A549 (cell line): ENCODE data around the gene BCAS1. TPM values are rescaled to one million over a fixed set of nuclear protein-coding genes. Genes with fewer than 3 reads are reported as not detected.

ENCODE experiments used
- ATAC-seq, 2 experiments: fragments of 200-7000 bp in 1 of 2; fragments of >200 bp in 1 of 2; cut with Nextera tagmentation in 1 of 2; cut with Tn5 transposase in 1 of 2; 3 replicates each; pipeline versions ENCODE4 v1.8.0 to v1.9.1; 2018 to 2020; ENCODE audit warnings: mild to moderate bottlenecking in 1 of 2, moderate library complexity in 1 of 2
- CTCF ChIA-PET: fragments of 300-600 bp; sonication (Branson Sonifier 250); formaldehyde crosslinking; extraction: SDS; loops from one replicate; lab custom pipeline; 2021; ENCODE audit warnings: antibody characterized with exemption, inconsistent platforms; lab: Yijun Ruan, JAX
- POLR2A ChIA-PET: fragments of 350-600 bp; formaldehyde crosslinking; extraction: SDS; loops from one replicate; lab custom pipeline; 2021; ENCODE audit warnings: antibody characterized with exemption, inconsistent platforms; lab: Yijun Ruan, JAX
- DNase-seq, 2 experiments: peaks; one replicate each; pipeline versions ENCODE4 v3.0.0 to v3.0.0-alpha.2; 2011 to 2016; ENCODE audit warnings: low read depth in 1 of 2, low spot score in 1 of 2
- FAIRE-seq: peaks from 2 replicates; lab custom pipeline; 2011; peaks lifted over from hg19 to GRCh38; lab: Jason Lieb, UNC
- H3K27ac ChIP-seq, 2 experiments: fragments of >200 bp; sonication (Bioruptor Twin); formaldehyde crosslinking; 3 replicates each; pipeline ENCODE4 v1.5.1; 2016 to 2017
- H3K4me1 ChIP-seq: fragments of >200 bp; sonication (Bioruptor Twin); formaldehyde crosslinking; 3 replicates; pipeline ENCODE4 v1.6.1; 2016
- H3K4me2 ChIP-seq: fragments of >200 bp; sonication (Bioruptor Twin); formaldehyde crosslinking; 3 replicates; pipeline ENCODE4 v1.6.1; 2016
- H3K4me3 ChIP-seq: fragments of >200 bp; sonication (Bioruptor Twin); formaldehyde crosslinking; 3 replicates; pipeline ENCODE4 v1.5.1; 2016
- H3K9me3 ChIP-seq: fragments of >200 bp; sonication (Bioruptor Twin); formaldehyde crosslinking; 3 replicates; pipeline ENCODE4 v1.6.1; 2016
- ATOH8 ChIP-seq: fragments of 250-450 bp; sonication (Bioruptor Pico); IDR thresholded peaks from 2 replicates; pipeline ENCODE4 v1.5.0; 2020; ENCODE audit warnings: low read depth, mild to moderate bottlenecking, moderate library complexity
- E2F6 ChIP-seq: IDR thresholded peaks from 2 replicates; pipeline ENCODE4 v1.6.1; 2012; ENCODE audit warnings: low read depth, borderline replicate concordance
- EHF ChIP-seq: fragments of 250-450 bp; sonication (Bioruptor Pico); IDR thresholded peaks from 2 replicates; pipeline ENCODE4 v1.5.0; 2020; ENCODE audit warnings: mild to moderate bottlenecking
- EHMT2 ChIP-seq: fragments of 200-600 bp; sonication (generic); IDR thresholded peaks from 2 replicates; pipeline ENCODE4 v1.6.1; 2016; ENCODE audit warnings: antibody characterized with exemption, low read depth, mild to moderate bottlenecking, moderate library complexity
- ELK1 ChIP-seq: fragments of 150-350 bp; IDR thresholded peaks from 2 replicates; pipeline ENCODE4 v1.6.1; 2014; ENCODE audit warnings: low read depth, mild to moderate bottlenecking, low read length
- FOSL2 ChIP-seq, 2 experiments: fragments of 450-650 bp in 1 of 2; fragments of >200 bp in 1 of 2; sonication (Bioruptor Twin) in 1 of 2; formaldehyde crosslinking; IDR thresholded peaks; 2 replicates each; pipeline versions ENCODE4 v1.5.0 to v1.6.1; 2016 to 2020; ENCODE audit warnings: mild to moderate bottlenecking in 1 of 2, moderate library complexity in 1 of 2
- HDAC2 ChIP-seq: fragments of 200-600 bp; sonication (generic); IDR thresholded peaks from 2 replicates; pipeline ENCODE4 v1.6.1; 2016
- HMGXB4 ChIP-seq: fragments of 250-450 bp; sonication (Bioruptor Pico); IDR thresholded peaks from 2 replicates; pipeline ENCODE4 v1.5.0; 2021; ENCODE audit warnings: mild to moderate bottlenecking, moderate library complexity, borderline replicate concordance
- HOXA7 ChIP-seq: fragments of 250-450 bp; sonication (Bioruptor Pico); IDR thresholded peaks from 2 replicates; pipeline ENCODE4 v1.5.0; 2020; ENCODE audit warnings: mild to moderate bottlenecking, moderate library complexity
- HOXB13 ChIP-seq: fragments of 250-450 bp; sonication (Bioruptor Pico); IDR thresholded peaks from 2 replicates; pipeline ENCODE4 v1.5.0; 2020; ENCODE audit warnings: low read depth, mild to moderate bottlenecking, moderate library complexity
- HOXB5 ChIP-seq: fragments of 250-450 bp; sonication (Bioruptor Pico); IDR thresholded peaks from 2 replicates; pipeline ENCODE4 v1.5.0; 2020; ENCODE audit warnings: mild to moderate bottlenecking, moderate library complexity
- JUN ChIP-seq, 2 experiments: fragments of >200 bp; sonication (Bioruptor Twin); formaldehyde crosslinking; IDR thresholded peaks; 2 replicates in 1 of 2; 3 replicates in 1 of 2; pipeline ENCODE4 v1.6.1; 2016 to 2017
- JUNB ChIP-seq: fragments of >200 bp; sonication (Bioruptor Twin); formaldehyde crosslinking; IDR thresholded peaks from 2 replicates; pipeline ENCODE4 v1.6.1; 2016
- MAFK ChIP-seq: fragments of 450-650 bp; IDR thresholded peaks from 2 replicates; pipeline ENCODE4 v1.6.1; 2014; ENCODE audit not compliant: partially characterized antibody
- MAX ChIP-seq: IDR thresholded peaks from 2 replicates; pipeline ENCODE4 v1.6.1; 2012
- MAZ ChIP-seq: fragments of 150-350 bp; IDR thresholded peaks from 2 replicates; pipeline ENCODE4 v1.6.1; 2014; ENCODE audit warnings: antibody characterized with exemption, low read depth, low read length, borderline replicate concordance
- NPAS2 ChIP-seq: fragments of 250-450 bp; sonication (Bioruptor Pico); IDR thresholded peaks from 2 replicates; pipeline ENCODE4 v1.8.0; 2022; ENCODE audit warnings: mild to moderate bottlenecking, moderate library complexity, borderline replicate concordance
- NR3C1 ChIP-seq: fragments of >200 bp; sonication (Bioruptor Twin); formaldehyde crosslinking; IDR thresholded peaks from 3 replicates; pipeline ENCODE4 v1.6.1; 2017
- PBX3 ChIP-seq: IDR thresholded peaks from 2 replicates; pipeline ENCODE4 v1.6.1; 2012
- RNF2 ChIP-seq: fragments of 200-600 bp; sonication (generic); IDR thresholded peaks from 2 replicates; pipeline ENCODE4 v1.6.1; 2016; ENCODE audit warnings: low read depth, mild to moderate bottlenecking, antibody characterized with exemption, moderate library complexity, borderline replicate concordance
- SMC3 ChIP-seq: fragments of >200 bp; sonication (Bioruptor Twin); formaldehyde crosslinking; IDR thresholded peaks from 3 replicates; pipeline ENCODE4 v1.6.1; 2018; ENCODE audit warnings: inconsistent platforms
- SREBF2 ChIP-seq: fragments of 450-650 bp; IDR thresholded peaks from 2 replicates; pipeline ENCODE4 v1.6.1; 2014; ENCODE audit warnings: mild to moderate bottlenecking, moderate library complexity
- ZFP36 ChIP-seq: fragments of 450-650 bp; IDR thresholded peaks from 2 replicates; pipeline ENCODE4 v1.6.1; 2014; ENCODE audit warnings: borderline replicate concordance; ENCODE audit not compliant: partially characterized antibody
- WGBS: methylation state at CpG from one replicate; pipeline ENCODE4 v1.1.6; 2017; ENCODE audit errors: missing lambda C conversion rate; 5-methylcytosine and 5-hydroxymethylcytosine counted together
- polyA plus RNA-seq, 4 experiments: library from polyadenylated mRNA; depleted of rRNA in 3 of 4; stranded (reverse); fragments of >200 nt; fragmentation: RNase III in 1 of 4; extraction: RNeasy Plus Mini Kit Qiagen cat#74134 plus additional on column Dnase treatment in 1 of 4; gene quantifications; 2 replicates in 3 of 4; 3 replicates in 1 of 4; pipeline ENCODE4 v1.2.3, GENCODE V29; 2011 to 2017

Gene BCAS1
- polyA plus RNA-seq, 2 of the 4 experiments (the other 2 are of a cell fraction), result 1.4 to 3.9 TPM

- peak overlapping the region; percentile 70 to 91 for H3K27ac ChIP-seq
- no peak overlapping the region for H3K4me3 ChIP-seq
- no peak for FAIRE-seq
- H3K4me2 ChIP-seq, result peak overlapping the region; percentile 74
- ChIA-PET POLR2A (interaction anchor here (0.6 to 1.2 kb wide), 3 partner anchors 14 to 311 kb away, joined by 3 to 9 read pairs (median 4); no protein-coding TSS in a partner anchor), CTCF (interaction anchor here (1.3 to 5.5 kb wide), 8 partner anchors 14 to 96 kb away, joined by 3 to 29 read pairs (median 4); no protein-coding TSS in a partner anchor)
- TF ChIP-seq ELK1, result no peak
- TF ChIP-seq SREBF2, result no peak
- no peak for TF ChIP-seq RNF2
- TF ChIP-seq E2F6, result no peak
- no peak for TF ChIP-seq NR3C1
- no peak for TF ChIP-seq EHF (CRISPR knock-in tag)
- no peak for TF ChIP-seq EHMT2
- no peak for TF ChIP-seq ATOH8 (CRISPR knock-in tag)
- peak; percentile 76 for TF ChIP-seq MAFK
- DNase-seq, result peak; percentile 43 to 52
- ATAC-seq, result peak in 1 of 2 experiments; percentile 63; a peak in 3 of 6 replicates
- H3K4me1 ChIP-seq, result peaks cover 47% of the 10 kb centered on the region
- H3K9me3 ChIP-seq, result no peaks in the 10 kb centered on the region
- WGBS, result 3% methylated on average over 6 of the region's 6 CpGs
Observed at GRCh38 chr20:53901064-53901463, 169.3 kb downstream of the BCAS1 start.

GRCh38 chr20:53900380-53900999, 169.9 kb downstream of the BCAS1 start:
- peaks cover 42% of the 10 kb centered on the region for H3K4me1 ChIP-seq
- H3K4me2 ChIP-seq, result peak overlapping the region; percentile 74
- H3K4me3 ChIP-seq, result no peak overlapping the region
- ChIA-PET POLR2A (interaction anchor here (0.6 to 1.2 kb wide), 3 partner anchors 15 to 311 kb away, joined by 3 to 9 read pairs (median 4); no protein-coding TSS in a partner anchor), CTCF (interaction anchor here (1.3 to 5.5 kb wide), 8 partner anchors 8 to 95 kb away, joined by 3 to 29 read pairs (median 5); no protein-coding TSS in a partner anchor)
- H3K9me3 ChIP-seq, result no peaks in the 10 kb centered on the region
- FAIRE-seq, result no peak
- no peak for TF ChIP-seq FOSL2 (IDR thresholded peaks at IDR 0.05)
- TF ChIP-seq FOSL2 (CRISPR knock-in tag; IDR thresholded peaks at IDR 0.05), result peak; percentile 38
- no peak for TF ChIP-seq PBX3
- no peak for TF ChIP-seq NPAS2 (CRISPR knock-in tag)
- DNase-seq, result peak; percentile 26 to 36
- 5% methylated on average over 4 of the region's 4 CpGs for WGBS
- H3K27ac ChIP-seq, result peak overlapping the region; percentile 70 to 91
- ATAC-seq, result peak; percentile 30 to 57; a peak in 5 of 6 replicates

GRCh38 chr20:53899351-53900167, 170.8 kb downstream of the BCAS1 start:
- Histone ChIP-seq H3K4me1 (peaks cover 42% of the 10 kb centered on the region), H3K27ac (peak overlapping the region; percentile 70 to 91), H3K4me2 (peak overlapping the region; percentile 74), H3K9me3 (no peaks in the 10 kb centered on the region), H3K4me3 (no peak overlapping the region)
- peak; percentile 60 to 80 for DNase-seq
- WGBS, result 26% methylated on average over 8 of the region's 8 CpGs
- ChIA-PET CTCF (interaction anchor here (0.7 to 5.5 kb wide), 11 partner anchors 9 to 320 kb away, joined by 3 to 29 read pairs (median 4); no protein-coding TSS in a partner anchor), POLR2A (interaction anchor here (0.6 to 1.2 kb wide), 3 partner anchors 31 to 307 kb away, joined by 3 to 10 read pairs (median 4); no protein-coding TSS in a partner anchor)
- FAIRE-seq, result no peak
- peak; percentile 87 to 89 for ATAC-seq
- 0 out of 2 replicates have a peak, but pooled peaks have one; percentile 18 for TF ChIP-seq HOXB13 (CRISPR knock-in tag)
- 0 out of 5 replicates have a peak, but pooled peaks of 1 of the 2 experiments have one; percentile 15 for TF ChIP-seq JUN (IDR thresholded peaks at IDR 0.05)
- 0 out of 2 replicates have a peak, but pooled peaks have one; percentile 36 for TF ChIP-seq HOXA7 (CRISPR knock-in tag)
- TF ChIP-seq HDAC2, result 0 out of 2 replicates have a peak, but pooled peaks have one; percentile 67
- peak; percentile 41; the same call in 1 of the 2 replicates for TF ChIP-seq MAX
- TF ChIP-seq ZFP36, result no peak
- TF ChIP-seq NR3C1, result no peak
- TF ChIP-seq SMC3, result peak; percentile 16; the same call in 1 of the 3 replicates
- peak; percentile 97 for TF ChIP-seq HOXB5 (CRISPR knock-in tag)
- no peak for TF ChIP-seq FOSL2 (IDR thresholded peaks at IDR 0.05)
- TF ChIP-seq FOSL2 (CRISPR knock-in tag; IDR thresholded peaks at IDR 0.05), result peak; percentile 23; the same call in 1 of the 2 replicates
- peak; percentile 47; the same call in 1 of the 2 replicates for TF ChIP-seq JUNB
- no peak for TF ChIP-seq HMGXB4 (CRISPR knock-in tag)
- no peak for TF ChIP-seq MAZ
